HG02571 (cell line): ENCODE results near the gene SLC19A1.

Experiments used
- ATAC-seq: cut with Tn5 transposase; IDR thresholded peaks from one replicate; pipeline ENCODE4 v1.9.1; 2021; ENCODE audit warnings: mild to moderate bottlenecking, moderate library complexity; ENCODE audit not compliant: unreplicated experiment

SLC19A1 gene

GRCh38 chr21:45542242-45542666 lies at the start of gene SLC19A1:
SLC19A1 (minus strand) TSS chr21:45542440; CDS start chr21:45537959, 4,481 bp downstream.
- peak; percentile 44 for ATAC-seq

GRCh38 chr21:45591619-45592207 lies 49.5 kb upstream of the SLC19A1 start:
- ATAC-seq = no peak

GRCh38 chr21:45590726-45591618 lies 48.7 kb upstream of the SLC19A1 start:
- no peak for ATAC-seq

GRCh38 chr21:45590246-45590725 lies 48.0 kb upstream of the SLC19A1 start:
- ATAC-seq = no peak

- ATAC-seq = no peak
These were observed 47.5 kb upstream of the SLC19A1 start for GRCh38 chr21:45589686-45590245.

- ATAC-seq = no peak
These were observed 46.7 kb upstream of the SLC19A1 start for GRCh38 chr21:45588871-45589491.

GRCh38 chr21:45588086-45588825 lies 46.0 kb upstream of the SLC19A1 start:
- no peak for ATAC-seq

- no peak for ATAC-seq
These were observed 44.1 kb upstream of the SLC19A1 start for GRCh38 chr21:45586289-45586858.

GRCh38 chr21:45584786-45585185 lies 42.5 kb upstream of the SLC19A1 start:
- ATAC-seq = no peak

- no peak for ATAC-seq
These were observed 41.7 kb upstream of the SLC19A1 start for GRCh38 chr21:45583831-45584509.

GRCh38 chr21:45582128-45582527 lies 39.9 kb upstream of the SLC19A1 start:
- no peak for ATAC-seq

GRCh38 chr21:45581322-45581712 lies 39.1 kb upstream of the SLC19A1 start:
- ATAC-seq = no peak

- ATAC-seq = no peak
These were observed 38.5 kb upstream of the SLC19A1 start for GRCh38 chr21:45580576-45581321.

- no peak for ATAC-seq
These were observed 37.9 kb upstream of the SLC19A1 start for GRCh38 chr21:45580181-45580575.

GRCh38 chr21:45579383-45580180 lies 37.3 kb upstream of the SLC19A1 start:
- no peak for ATAC-seq

GRCh38 chr21:45578811-45579381 lies 36.7 kb upstream of the SLC19A1 start:
- ATAC-seq = no peak

GRCh38 chr21:45578176-45578801 lies 36.0 kb upstream of the SLC19A1 start:
- ATAC-seq = no peak
